Kidney glomerular epithelial cell (primary cell): Measurements from ENCODE around the gene KHK.

Experiments used
- DNase-seq: peaks from one replicate; lab custom pipeline; 2025; lab: John Stamatoyannopoulos, UW

The KHK gene

DNA sequence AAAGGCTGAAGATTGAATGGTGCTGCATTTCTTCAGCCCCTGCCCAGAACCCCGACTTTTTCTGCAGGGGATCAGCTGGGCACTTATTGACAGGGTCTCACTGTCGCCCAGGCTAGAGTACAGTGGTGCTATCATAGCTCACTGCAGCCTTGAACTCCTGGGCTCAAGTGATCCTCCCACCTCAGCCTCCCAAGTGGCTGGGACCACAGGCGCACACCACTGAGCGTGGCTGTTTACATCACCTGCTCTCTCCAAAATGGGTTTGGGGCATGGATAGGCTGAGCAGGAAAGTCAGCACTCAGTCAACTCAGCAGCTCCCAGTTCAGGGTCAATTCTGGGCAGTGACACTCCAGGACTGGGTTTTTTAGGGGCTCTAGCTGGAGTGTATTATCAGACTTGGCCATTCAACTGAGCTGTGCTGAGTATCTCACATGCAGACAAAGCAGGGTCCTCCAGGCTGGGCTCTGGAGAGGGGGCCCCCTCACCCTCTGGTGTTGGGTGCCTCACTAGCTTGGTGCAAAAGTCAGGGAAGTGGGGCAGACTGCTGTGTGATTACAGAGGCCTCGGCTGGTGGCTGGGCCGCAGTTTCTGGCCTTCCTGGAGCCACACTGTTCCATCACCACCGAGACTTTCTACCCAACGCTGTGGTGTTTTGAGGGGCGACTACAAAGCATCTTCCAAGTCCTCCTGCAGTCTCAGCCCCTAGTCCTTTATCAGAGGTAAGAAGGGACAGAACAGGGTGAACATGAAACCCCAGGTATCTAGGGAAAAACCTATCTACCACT, 41.5 kb downstream of the KHK start:
- no peak for DNase-seq

DNA sequence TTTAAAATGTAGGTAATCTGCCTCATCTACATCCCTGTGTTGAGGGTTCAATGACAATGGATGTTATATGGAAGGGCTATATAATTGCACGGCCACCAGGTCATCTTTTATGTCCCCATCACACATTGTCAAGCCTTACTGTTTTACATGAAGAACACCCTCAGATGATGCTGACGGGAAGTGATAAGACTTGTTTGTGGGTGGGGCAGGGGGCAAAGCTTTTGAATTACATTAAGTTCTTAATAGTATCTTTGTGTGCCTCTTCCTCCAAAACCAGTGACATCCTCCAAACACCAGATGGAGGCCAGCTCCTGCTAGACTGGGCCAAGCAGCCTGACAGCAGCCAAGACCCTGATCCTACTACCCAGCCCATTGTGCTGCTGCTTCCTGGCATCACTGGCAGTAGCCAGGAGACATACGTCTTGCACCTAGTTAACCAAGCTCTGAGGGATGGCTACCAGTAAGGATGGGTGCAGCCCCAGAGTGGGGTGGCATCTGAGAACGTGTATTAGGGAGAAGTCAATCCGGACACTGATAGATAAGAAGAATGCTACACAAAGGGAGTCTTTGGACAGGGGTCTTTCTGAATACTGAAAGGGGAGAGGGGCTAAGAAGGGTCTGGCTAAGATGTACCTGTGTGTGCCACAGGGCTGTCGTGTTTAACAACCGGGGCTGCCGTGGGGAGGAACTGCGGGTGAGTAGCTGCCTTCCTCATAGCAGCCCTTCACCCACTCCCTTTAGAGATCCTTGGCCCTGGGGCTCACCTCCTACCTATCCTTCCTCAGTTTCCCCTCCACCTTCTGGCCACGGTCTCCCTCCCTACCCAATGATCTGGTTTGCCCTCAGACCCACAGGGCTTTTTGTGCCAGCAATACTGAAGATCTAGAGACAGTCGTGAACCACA, 42.3 kb downstream of the KHK start:
- DNase-seq: no peak

DNA sequence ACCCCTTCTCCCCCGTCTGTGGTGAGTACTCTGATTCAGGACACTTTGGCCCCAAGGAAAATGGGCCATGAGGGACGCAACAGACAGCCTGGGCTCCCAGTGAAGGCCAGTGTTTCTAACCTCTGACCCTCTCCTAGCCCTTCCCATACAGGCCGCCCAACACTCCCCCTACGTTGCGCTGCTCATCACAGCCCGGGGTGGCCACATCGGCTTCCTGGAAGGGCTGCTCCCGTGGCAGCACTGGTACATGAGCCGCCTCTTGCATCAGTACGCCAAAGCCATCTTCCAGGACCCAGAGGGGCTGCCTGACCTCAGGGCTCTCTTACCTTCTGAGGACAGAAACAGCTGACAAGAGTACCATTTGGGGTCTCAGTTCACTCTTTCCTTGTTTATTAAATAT, 43.8 kb downstream of the KHK start:
- DNase-seq: no peak

DNA sequence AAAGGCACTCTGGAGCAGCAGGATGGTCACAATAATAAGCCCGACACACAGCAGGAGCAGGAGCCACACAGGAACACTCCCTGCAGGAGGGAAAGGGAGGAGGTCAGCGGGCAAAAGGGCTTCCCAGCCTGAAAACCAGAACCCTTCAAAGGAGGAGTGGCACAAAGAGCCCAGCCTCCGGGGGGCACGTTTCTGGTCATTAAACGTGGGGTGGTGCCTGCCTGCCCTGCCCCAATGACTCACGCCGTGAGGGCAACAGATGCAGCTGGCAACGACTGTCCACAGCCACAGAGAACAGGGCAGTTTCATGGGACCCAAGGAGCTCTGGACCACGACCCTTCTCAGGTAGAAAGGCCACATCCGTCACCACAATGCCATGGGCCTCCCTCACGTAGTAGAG, 44.9 kb downstream of the KHK start:
- no peak for DNase-seq

DNA sequence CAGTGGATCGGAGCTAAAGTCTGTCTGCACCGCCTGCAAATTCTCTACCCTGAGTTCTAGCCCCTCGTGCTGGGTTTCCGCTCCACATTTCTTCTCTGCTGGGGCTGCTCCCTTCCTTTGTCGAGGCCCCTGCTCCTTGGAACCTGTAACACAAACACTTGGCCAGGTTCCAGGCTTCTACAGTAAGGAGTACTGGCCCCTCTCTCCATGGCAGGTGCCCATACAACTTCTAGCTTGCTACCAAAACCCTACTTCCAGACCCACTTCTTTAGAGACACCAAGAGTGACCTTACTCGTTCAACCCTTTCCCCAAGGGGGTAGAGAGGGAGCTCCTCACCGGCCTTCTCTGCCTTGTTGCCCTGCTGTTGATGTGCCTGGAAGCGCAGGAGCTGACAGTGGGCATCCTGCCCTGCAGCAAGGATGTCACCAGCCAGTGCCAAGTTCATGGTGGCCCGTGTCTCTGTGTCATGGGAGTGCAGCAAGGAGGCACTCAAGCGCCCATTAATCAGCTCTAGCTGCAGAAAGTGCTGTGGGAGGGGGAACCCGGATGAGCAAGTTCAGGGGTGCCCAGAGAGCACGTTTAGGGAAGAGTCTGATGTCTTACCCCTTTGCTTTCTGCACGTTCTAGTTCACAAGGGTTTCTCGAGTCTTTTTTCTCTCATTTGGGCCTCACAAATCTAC, 46.8 kb downstream of the KHK start:
- no peak for DNase-seq

DNA sequence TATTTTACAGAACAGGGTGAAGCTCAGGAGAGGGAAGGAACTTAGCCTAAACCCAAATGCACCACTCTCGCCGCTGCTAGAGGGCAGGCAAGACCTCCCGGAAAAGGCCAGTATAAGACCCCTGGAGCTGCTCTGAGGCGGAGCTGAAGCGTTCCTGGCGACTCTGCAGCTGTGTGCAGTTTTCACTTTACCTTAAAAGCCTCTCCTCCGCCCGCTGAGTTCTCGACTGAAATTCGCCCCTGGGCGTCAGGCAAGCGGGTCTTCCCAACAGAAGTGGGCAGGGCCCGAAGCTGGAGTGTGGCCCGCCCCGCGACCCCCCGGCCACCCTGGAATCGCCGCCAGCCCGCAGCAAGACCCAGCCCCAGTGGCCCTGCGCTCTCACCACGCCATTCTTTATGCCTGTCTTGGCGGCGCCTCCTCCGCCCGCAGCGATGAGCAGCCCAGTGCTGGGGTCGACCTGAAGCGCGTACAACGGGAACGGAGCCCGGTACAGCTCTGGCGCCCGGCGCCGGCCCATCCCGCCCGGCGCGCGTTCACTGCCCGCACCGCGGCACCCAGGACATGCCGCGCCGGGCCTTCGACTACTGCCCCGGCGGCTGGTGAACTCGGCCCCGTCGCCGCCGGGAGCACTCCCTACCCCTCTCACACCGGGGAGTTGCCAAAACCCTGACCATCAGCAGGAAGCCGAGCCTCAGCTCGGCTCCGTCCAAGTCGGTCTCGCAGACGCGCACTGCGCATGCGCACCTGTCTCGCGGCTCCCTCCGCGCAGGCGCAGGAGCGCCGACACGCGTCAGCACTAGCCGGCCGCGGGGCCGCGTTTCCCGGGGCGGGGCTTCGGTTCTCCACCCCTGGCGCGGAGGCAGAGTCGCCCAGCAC, 47.6 kb downstream of the KHK start, which contains the start of gene PREB:
PREB (minus strand) TSS at position 732 of the 876 bp plus-strand sequence; CDS start at position 517, 215 bp downstream.
- DNase-seq: peak; percentile 88

DNA sequence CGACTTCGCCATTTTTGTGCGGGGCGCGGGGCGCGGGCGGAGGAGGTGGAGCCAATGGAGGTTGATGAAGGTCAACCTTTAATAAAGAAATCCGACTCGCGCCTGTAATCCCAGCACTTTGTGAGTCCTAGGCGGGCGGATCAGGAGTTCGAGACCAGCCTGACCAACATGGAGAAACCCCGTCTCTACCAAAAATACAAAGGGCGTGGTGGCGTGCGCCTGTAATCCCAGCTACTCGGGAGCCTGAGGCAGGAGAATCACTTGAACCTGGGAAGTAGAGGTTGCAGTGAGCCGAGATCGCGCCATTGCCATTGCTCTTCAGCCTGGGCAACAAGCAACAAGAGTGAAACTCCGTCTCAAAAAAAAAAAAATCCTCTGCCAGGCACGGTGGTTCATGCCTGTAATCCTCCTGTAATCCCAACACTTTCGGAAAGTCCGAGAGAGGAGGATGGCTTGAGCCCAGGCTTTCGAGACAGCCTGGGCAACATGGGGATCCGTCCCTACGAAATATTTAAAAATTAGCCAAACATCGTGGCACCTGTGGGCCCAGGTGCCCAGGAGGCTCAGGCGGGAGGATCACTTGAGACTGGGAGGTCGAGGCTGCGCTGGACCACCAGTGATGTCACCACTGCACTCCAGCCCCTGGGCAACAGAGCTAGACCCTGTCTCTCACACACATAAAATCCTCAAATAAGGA, 48.4 kb downstream of the KHK start:
- no peak for DNase-seq

DNA sequence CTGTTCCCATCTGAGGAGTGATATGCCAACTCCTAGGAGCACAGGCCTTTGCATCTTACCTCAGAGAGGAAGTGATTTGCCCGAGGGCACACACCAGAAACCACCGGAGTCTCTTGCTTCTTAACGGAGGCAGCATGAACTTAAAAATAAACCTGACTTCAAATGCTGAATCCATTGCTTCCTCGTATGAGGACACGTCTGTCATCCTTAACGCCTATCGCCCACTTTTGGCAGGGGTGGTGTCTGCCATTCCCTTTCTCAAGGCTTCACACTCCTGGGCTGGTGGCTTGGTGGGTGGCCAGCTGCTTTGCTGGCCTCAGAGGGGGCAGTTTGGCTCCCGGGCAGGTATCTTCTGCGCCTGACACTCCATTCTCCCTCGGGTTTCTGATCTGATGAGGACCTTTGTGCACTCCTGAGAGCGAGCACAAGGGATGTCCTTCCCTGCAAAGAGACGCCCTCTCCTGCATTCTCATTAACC, 48.9 kb downstream of the KHK start:
- no peak for DNase-seq

DNA sequence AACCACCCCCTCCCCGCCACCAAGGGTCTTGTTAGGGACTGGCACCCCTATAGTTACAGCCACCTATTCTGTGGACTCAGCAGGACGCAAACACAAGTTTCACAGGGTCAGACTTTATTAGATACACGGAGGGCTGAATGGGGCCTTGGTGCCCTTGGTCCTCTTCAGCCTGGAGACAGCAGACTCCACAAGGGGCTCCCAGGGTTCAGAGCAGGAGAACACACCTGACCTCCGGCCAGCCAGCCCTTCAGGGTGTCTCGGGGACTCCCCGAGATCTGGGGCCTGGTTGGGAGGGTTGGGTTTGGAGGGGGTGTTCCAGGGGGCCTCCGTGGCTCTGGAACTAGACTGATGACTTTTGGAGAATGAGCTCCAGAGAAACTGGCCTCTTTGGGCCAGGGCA, 50.2 kb downstream of the KHK start:
- DNase-seq: no peak

DNA sequence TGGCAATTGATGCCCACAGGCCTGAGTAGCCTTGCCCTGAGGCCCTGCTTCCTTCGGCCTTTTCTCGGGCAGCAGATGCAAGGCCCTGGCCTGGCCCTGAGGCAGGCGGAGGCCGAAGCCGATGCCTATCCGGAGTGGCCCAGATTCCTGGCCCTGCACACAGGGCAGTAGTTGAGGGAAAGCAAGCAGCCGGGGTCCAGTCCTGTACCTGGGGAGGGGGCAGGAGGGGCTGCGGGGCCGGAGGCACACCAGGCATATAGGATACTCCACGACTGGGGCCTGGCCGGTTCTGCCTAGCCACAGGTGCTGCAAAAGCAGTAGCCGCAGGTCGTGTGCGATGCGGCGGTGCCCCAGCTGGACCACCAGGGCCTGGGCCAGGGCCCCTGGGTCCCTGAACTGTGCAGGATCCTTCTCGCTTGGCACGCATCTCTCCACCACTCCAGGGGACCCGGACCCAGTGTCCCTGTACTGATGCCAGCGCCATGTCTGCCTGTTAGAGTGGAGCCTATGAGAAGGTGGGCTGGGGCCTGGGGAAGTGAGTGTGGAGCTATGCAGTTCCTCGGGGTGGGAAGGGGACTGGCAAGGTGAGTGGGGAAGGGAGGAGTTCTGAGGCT, 50.9 kb downstream of the KHK start:
- no peak for DNase-seq

DNA sequence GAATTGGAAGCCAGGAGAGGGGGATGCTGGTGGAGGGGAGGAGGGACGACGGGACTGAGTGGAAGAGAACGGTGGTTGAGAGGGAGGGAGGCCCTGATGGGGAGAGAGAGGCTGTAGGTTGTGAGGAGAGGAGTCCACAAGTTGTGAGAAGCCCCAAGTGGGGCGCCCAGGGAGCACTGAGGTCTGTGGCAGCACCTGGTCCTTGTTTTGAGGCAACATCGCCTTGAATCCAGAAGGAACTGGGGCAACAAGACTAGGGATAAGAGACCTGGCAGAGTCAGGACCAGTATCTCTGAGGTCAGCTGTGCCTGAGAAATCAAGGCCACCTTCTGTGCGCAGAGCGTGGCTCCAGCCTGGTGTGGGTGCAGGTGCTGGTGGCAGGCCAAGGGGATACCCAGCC, 51.5 kb downstream of the KHK start:
- no peak for DNase-seq

DNA sequence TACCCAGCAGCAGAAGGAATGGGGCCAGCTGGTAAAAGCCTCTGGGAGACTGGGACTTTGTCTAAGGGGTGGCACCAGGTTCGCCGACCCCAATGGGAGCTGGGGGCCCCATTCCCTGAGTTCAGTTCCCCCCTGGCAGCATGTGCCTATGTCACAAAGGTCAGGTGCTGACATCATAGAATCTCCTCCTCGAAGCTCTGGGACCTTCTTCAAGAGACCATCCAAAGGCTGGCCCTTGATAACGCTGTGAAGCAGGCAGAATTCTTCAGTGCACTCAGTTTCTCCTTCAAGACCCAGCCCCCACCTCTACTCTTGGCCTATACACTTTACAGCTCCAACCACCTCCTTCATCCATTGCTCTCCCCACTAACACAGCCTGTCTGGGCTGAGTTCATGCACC, 52.7 kb downstream of the KHK start, which contains the start of gene PRR30:
PRR30 (minus strand) TSS at position 101 of the 400 bp plus-strand sequence. CDS start 1,081 bp downstream, outside the sequence.
- DNase-seq: no peak

DNA sequence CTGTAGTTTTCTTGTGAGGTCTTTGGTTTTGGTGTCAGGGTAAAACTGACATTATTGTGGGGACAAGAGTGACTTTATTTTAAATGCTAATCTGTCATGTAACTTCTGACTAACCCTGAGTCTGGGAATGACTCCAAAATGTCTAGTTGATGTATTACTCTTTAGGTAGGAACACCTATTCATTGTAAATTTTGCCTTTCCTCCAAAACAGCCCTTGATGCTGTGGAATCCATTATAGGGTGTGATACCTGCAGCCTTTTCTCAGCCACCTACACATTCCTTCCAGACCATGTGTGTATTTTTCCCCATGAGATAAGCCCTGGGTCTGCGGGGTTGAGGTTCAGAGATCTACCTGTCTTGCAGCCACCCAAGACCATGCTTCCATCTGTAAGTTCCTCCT, 56.7 kb downstream of the KHK start:
- DNase-seq: no peak

DNA sequence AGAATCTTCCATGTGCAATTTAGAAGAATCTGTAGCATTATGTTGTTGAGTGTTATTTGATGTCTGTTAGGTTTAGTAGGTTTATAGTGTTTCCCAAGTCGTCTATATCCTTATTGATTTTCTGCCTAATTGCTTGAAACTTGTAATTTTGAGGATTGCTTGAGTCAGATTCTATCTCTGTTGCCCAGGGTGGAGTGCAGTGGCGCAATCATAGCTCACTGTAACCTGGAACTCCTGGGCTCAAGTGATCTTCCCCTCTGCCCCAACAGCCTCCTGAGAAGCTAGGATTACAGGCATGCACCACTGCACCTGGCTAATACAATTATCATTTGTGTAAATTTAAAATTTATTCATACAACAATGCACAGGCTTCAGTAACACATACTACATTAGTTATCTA, 59.1 kb downstream of the KHK start:
- DNase-seq: no peak

DNA sequence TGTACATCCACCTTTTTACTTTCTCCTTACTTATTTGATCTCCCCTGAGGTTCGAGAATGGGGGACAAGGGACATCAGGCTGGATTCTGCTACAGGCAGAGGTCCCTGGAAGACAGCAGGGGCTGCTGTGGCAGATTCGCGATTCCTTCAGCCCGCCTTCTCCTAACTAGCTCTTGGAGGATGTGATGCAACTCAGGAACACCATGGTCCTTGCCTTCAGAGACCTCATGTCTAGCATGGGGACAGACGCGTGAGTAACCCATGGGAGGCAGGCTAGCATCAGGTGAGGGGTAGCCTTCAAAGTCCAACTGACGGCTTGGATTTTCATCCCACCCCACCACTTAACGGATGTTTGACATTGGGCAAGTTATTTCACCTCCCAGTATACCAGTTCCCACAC, 61.4 kb downstream of the KHK start:
- DNase-seq: no peak

DNA sequence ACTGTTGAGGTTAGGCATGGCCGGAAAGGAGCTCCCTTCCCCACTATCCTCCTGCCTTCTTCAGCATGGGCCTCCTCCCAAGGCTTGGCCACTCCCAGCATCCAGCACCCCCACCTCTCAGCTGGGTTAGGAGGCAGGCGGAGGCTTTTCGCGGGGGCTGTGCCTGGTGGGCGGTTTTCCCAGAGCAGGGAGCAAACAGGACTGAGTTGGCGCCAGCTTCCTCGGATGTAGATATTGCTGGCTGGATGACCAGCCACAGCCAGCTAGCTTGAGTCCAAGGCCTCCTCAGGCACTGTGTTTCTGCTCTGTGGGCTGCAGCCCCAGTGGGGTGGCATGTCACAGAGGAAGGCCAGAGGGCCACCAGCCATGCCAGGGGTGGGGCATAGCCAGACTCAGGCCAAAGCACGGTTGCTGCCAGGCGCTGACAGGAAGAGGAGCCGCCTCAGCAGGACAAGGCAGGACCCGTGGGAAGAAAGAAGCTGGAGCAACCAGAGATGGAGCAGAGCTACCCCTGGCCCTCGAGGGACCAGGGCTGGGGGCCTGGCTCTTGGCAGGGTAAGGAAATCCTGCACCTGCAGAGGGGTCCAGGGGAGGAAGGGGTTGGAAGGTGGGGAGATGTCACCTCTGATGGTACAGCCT, 62.3 kb downstream of the KHK start, which contains the start of gene TCF23:
TCF23 (plus strand) TSS at position 204 of the 639 bp plus-strand sequence; CDS start at position 334, 130 bp downstream.
- no peak for DNase-seq

DNA sequence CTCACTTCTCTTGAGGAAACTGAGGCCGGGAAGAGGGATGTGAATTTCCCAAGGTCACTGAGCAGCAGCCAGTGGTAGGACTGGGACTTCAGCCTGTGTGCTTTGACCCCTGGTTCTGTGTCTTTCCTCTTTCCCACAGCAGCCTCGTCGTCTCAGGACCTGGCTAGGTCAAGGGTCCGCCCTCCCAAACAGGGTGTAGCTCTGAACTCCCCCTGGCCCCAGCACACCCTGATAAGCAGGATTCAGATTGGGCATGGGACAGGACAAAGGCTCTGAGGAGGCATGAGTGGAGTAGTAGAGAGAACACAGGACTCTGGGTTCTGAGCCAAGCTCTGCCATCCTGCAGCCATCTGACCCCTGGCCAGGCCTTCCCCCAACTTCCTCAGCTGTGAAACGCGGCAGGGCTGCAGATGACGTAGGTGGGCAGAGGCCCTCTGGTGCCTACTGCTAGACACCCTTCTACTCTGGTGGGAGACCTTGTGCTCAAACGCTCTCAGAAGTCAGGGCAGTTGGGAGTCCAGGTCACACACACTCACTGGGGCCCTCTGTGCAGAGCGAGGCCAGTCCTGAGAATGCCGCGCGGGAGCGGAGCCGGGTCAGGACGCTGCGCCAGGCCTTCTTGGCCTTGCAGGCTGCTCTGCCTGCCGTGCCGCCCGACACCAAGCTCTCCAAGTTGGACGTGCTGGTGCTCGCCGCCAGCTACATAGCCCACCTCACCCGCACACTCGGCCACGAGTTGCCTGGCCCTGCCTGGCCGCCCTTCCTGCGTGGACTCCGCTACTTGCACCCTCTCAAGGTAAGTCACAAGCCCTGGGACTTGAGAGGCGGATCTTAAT, 63.2 kb downstream of the KHK start:
- DNase-seq: no peak
